Astrocyte of the spinal cord (primary cell): Measurements from ENCODE around the gene YPEL2.
A peak's percentile ranks its signal among the peaks of the same experiment; 100 is the strongest.

ENCODE experiments used
- DNase-seq: peaks from one replicate; pipeline ENCODE4 v3.0.0; 2011; ENCODE audit warnings: low read depth, low spot score
- H3K4me3 ChIP-seq: 2 replicates; pipeline ENCODE4 v1.5.1; 2011; ENCODE audit warnings: low read depth, mild to moderate bottlenecking, low read length, moderate library complexity
- in situ Hi-C: cut with HindIII; loops from 2 replicates; pipeline ENCODE4 v1.10.0; 2017; ENCODE audit warnings: low sequenced_read_pairs
- TF ChIP-seq, protein P1 (sequence below): IDR thresholded peaks from 2 replicates; pipeline ENCODE4 v1.5.1; 2012; ENCODE audit warnings: low read depth, mild to moderate bottlenecking, low read length, inconsistent platforms

YPEL2 gene

DNA sequence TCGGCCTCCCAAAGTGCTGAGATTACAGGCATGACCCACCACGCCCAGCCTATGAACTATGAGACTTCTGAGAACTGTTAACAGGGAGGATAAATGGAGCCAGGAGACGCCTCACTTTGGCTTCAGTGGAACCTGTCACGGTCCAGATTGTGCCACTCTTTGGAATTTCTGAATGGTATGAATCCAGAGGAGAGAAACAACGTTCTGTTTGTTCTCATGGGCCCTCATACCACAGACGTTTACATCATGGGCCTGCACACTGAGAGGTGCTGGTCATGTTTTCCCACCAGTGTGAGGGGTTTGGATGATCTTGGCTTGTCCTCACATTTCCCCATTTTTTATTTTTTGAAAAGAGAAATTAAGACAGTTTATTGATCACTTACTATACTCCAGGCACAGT lies 90.3 kb downstream of the YPEL2 start:
- no peak overlapping the region for H3K4me3 ChIP-seq
- no peak for DNase-seq
- TF ChIP-seq, protein P1, sequence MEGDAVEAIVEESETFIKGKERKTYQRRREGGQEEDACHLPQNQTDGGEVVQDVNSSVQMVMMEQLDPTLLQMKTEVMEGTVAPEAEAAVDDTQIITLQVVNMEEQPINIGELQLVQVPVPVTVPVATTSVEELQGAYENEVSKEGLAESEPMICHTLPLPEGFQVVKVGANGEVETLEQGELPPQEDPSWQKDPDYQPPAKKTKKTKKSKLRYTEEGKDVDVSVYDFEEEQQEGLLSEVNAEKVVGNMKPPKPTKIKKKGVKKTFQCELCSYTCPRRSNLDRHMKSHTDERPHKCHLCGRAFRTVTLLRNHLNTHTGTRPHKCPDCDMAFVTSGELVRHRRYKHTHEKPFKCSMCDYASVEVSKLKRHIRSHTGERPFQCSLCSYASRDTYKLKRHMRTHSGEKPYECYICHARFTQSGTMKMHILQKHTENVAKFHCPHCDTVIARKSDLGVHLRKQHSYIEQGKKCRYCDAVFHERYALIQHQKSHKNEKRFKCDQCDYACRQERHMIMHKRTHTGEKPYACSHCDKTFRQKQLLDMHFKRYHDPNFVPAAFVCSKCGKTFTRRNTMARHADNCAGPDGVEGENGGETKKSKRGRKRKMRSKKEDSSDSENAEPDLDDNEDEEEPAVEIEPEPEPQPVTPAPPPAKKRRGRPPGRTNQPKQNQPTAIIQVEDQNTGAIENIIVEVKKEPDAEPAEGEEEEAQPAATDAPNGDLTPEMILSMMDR, result no peak
- in situ Hi-C loops, result no loop called here

DNA sequence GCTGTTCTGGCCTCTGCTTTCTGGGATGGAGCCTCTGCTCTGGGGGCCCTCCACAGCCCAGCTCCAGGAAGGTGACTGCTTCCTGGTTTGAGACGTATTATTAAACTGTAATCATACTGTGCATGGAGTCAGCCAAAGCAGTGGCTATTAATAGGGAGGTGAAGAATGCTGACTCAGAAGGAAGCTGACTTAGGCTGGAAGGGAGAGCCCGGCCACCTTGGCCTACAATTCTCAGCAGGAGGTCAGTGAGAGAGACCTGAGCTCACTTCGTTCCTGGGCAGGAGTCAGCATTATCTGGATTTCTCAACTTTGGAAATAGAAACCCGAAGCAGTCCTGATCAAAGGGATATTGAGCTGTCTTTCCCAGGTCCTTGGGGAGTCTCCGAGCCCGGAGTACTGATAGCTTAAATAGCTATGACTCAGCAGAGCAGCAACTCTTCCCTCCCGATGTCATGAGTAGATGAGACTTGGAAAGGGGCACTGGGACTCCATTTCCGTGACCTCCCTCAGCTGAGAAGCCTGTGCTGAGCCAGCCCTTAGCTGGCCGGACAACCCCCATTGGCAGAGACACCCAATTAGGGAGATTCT lies 91.8 kb downstream of the YPEL2 start:
- in situ Hi-C loops, result no loop called here
- H3K4me3 ChIP-seq, result no peak overlapping the region
- TF ChIP-seq, protein P1, result no peak
- peak; percentile 62 for DNase-seq

DNA sequence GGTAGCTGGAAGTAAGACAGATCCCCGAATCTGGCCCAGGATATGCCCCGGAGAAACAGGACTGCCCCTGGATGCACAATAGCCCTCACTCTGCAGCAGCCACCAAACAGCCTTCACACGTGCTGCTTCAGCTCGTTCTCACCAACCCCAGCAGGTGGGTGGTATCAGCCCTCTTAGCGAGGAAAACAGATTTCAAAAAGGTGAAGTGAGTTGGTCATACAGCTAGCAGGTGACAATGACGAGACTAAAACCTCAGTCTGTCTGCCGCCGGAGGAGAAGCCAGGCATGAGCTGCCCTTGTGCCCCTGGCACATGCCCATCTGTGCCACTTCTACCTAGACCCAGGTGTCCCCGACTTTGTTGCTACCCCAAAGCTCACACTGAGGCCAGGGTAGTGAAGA lies 92.4 kb downstream of the YPEL2 start:
- in situ Hi-C loops, result no loop called here
- TF ChIP-seq, protein P1, result no peak
- no peak for DNase-seq
- no peak overlapping the region for H3K4me3 ChIP-seq

DNA sequence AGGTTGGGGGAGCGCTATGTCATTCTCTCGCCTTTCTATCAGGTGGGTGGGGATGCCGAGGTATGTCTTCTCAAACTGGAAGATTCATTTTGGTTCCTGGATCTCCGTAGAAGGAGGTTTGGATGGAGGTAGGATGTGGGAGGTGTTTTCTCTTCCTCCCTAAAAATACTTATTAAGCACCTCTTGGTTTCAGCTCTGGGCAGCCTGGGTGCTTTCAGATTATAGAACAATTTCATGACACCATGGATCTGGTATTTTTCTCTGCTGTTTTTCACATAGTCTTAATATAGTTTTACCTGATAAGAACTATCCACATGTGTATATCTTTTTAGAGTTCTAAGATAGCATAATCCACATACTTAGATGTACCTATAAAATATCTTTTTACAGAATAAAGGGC lies 92.9 kb downstream of the YPEL2 start:
- H3K4me3 ChIP-seq, result no peak overlapping the region
- TF ChIP-seq, protein P1, result no peak
- no peak for DNase-seq
- in situ Hi-C loops, result no loop called here

DNA sequence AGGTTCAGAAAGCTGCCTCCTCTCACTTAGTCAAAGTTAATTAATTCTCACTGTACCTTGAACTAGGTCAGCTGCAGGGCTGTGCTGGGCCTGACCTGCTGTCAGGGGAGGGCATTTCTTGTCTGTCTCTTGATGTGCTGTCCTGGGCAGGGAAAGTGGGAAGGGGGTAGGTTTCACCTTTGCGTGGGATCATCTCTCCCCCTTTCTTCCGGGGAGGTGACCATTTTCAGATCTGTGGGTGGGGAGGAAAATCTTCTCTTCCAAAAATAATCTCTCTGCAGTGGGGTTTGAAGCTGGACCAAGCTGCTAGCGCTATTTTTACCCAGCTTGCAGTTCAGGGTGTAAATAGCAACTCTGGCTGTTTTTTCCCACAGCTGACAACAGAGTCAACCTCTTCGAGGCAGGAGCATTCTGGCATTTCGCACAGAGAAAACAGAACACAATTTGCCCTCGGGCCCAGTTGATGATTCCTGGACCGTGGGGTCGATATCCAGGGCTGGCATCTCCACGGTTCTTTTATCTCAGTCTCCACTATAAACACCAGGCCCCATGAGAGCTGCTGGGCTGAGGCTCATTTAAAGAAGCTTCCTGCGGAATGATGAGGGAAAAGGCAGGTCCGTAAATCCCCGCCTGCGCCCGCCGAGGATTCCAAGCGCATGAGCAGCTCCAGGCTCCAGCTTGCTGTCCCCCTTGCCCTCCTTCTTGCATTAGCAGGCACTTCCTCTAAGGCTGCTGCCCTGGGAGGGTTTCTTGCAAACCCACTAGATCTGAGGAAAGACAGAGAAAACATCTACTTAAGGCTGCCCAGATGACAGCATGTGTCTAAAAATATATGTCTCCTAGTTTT lies 93.9 kb downstream of the YPEL2 start:
- H3K4me3 ChIP-seq, result no peak overlapping the region
- peak; percentile 32 for DNase-seq
- in situ Hi-C loops, result no loop called here
- TF ChIP-seq, protein P1, result no peak

DNA sequence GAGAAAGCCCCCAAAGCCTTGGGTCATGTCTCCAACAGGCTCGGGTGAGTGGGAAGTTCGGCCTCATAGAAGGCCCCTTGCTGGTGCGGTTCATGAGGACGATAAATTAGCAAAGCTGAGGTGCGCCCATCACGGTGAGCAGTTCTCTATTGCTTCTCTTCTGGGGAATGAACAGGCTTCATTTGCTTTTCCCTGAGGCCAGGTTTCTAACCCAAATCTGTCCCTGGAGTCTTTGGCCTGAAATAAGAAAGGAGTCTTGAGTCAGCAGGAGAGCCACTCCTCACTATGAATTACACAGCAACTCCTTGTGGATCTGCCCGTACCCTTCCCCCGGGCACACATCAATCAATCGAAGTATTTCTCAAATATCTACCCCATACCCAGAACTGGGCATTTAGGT lies 94.6 kb downstream of the YPEL2 start:
- DNase-seq, result no peak
- no peak overlapping the region for H3K4me3 ChIP-seq
- TF ChIP-seq, protein P1, result no peak
- in situ Hi-C loops, result no loop called here
